ENCODE data around the gene SELENOV. TPM values are rescaled to one million over a fixed set of nuclear protein-coding genes. Genes with fewer than 3 reads are reported as not detected.
A peak's percentile ranks its signal among the peaks of the same experiment; 100 is the strongest.

The SELENOV gene
- total and polyA plus RNA-seq, 9 of the 15 experiments (the other 6 are each of a cell fraction or from before 2014, with no cell fraction given) = 0.04 to 0.09 (median 0.06) TPM; not detected in 4

GRCh38 chr19:39532233-39533002 is 17.5 kb downstream of the SELENOV start, which contains the start of gene EID2B (continued):
- TF ChIP-seq TAF15 (IDR thresholded peaks at IDR 0.05; ENCODE audit: low read depth, low read length) (no peak), CREB3 (tag; conservative IDR thresholded peaks at IDR 0.05; ENCODE audit: low read depth) (no peak), CEBPG (CRISPR knock-in tag; IDR thresholded peaks at IDR 0.05) (peak; percentile 51; the same call in 1 of the 2 replicates), CEBPG (tag; conservative IDR thresholded peaks at IDR 0.05 in 1 of 2, IDR thresholded peaks at IDR 0.05 in 1 of 2) (no peak; a peak in 1 of 4 replicates), EP400 (IDR thresholded peaks at IDR 0.05) (0 out of 2 replicates have a peak, but pooled peaks have one; percentile 29), MTA2 (IDR thresholded peaks at IDR 0.05; ENCODE audit: low read depth) (no peak), KLF6 (CRISPR knock-in tag; IDR thresholded peaks at IDR 0.05; ENCODE audit: borderline replicate concordance) (no peak), RBM39 (optimal IDR thresholded peaks at IDR 0.05; ENCODE audit: low read depth, low read length) (no peak), MCM7 (IDR thresholded peaks at IDR 0.05) (no peak), BRD9 (IDR thresholded peaks at IDR 0.05; ENCODE audit: low read depth, partially characterized antibody) (no peak), HMG20A (CRISPR knock-in tag; conservative IDR thresholded peaks at IDR 0.05) (no peak), ZSCAN29 (IDR thresholded peaks at IDR 0.05) (no peak), RBM25 (IDR thresholded peaks at IDR 0.05; ENCODE audit: low read depth, low read length, severe bottlenecking) (no peak), ZNF282 (CRISPR knock-in tag; IDR thresholded peaks at IDR 0.05) (no peak), ZC3H11A (IDR thresholded peaks at IDR 0.05; ENCODE audit: low read depth, low read length) (no peak), CAMTA2 (CRISPR knock-in tag; conservative IDR thresholded peaks at IDR 0.05) (no peak), ZNF133 (CRISPR knock-in tag; IDR thresholded peaks at IDR 0.05) (no peak), SMARCE1 (IDR thresholded peaks at IDR 0.05) (no peak), CREB1 (IDR thresholded peaks at IDR 0.05) (no peak; the same call in 1 of the 2 replicates), CREB1 (CRISPR knock-in tag; IDR thresholded peaks at IDR 0.05) (peak; percentile 68; the same call in 1 of the 2 replicates), ZBTB12 (CRISPR knock-in tag; IDR thresholded peaks at IDR 0.05) (no peak), JUN (IDR thresholded peaks at IDR 0.05; ENCODE audit: borderline replicate concordance, low read depth, low read length) (no peak), JUN (CRISPR knock-in tag; IDR thresholded peaks at IDR 0.05; ENCODE audit: borderline replicate concordance) (no peak), RNF2 (IDR thresholded peaks at IDR 0.05) (no peak), RBBP5 (IDR thresholded peaks at IDR 0.05; ENCODE audit: borderline replicate concordance, insufficient read depth, low read length, poor library complexity, severe bottlenecking) (peak; percentile 90), ZNF717 (CRISPR knock-in tag; IDR thresholded peaks at IDR 0.05) (no peak), E2F4 (CRISPR knock-in tag; IDR thresholded peaks at IDR 0.05; ENCODE audit: low read depth) (peak; percentile 70; the same call in 1 of the 2 replicates)

Data from K562 (cell line).